Bronchial epithelial cell (primary cell): Measurements from ENCODE around the gene SPAG16. TPM values are rescaled to one million over a fixed set of nuclear protein-coding genes. Genes with fewer than 3 reads are reported as not detected.

Source experiments
- DNase-seq: peaks from one replicate; pipeline ENCODE4 v3.0.0-alpha.2; 2010; ENCODE audit warnings: low read depth
- FAIRE-seq: peaks from 2 replicates; lab custom pipeline; 2011; peaks lifted over from hg19 to GRCh38; lab: Jason Lieb, UNC
- H3K27me3 ChIP-seq: 2 replicates; pipeline ENCODE4 v1.5.1; 2011; ENCODE audit warnings: low read length; ENCODE audit not compliant: control insufficient read depth, insufficient read depth
- H3K36me3 ChIP-seq: 2 replicates; pipeline ENCODE4 v1.5.1; 2011; ENCODE audit warnings: low read length; ENCODE audit not compliant: control insufficient read depth, insufficient read depth
- H3K4me3 ChIP-seq: 2 replicates; pipeline ENCODE4 v1.5.1; 2011; ENCODE audit warnings: mild to moderate bottlenecking, low read depth, low read length, control low read depth
- total RNA-seq: library from RNA; depleted of rRNA; stranded (reverse); fragments of >200 nt; gene quantifications from 2 replicates; pipeline ENCODE4 v1.2.1, GENCODE V29; 2014
- TF ChIP-seq, protein P1 (sequence below): IDR thresholded peaks from 2 replicates; pipeline ENCODE4 v1.5.1; 2011; ENCODE audit warnings: mild to moderate bottlenecking, moderate library complexity, low read length, control low read depth, inconsistent platforms; ENCODE audit not compliant: insufficient read depth, severe bottlenecking

SPAG16 gene
- total RNA-seq, 1 donor from 2014 or later = 10.8 TPM

DNA sequence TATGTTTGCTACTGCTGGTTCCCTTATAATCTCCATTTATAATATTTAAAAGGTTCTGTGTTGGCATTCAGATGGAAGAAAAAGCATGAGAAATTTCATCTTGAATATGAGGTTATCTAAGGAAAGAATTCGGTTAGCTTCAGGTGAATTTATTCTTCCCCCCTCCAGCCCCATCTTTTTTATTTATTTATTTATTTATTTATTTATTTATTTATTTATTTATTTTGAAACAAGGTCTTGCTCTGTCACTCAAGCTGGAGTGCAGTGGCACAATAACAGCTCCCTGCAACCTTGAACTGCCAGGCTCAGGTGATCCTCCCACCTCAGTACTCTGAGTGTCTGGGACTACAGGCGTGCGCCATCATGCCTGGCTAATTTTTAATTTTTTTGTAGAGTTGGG is 1031.1 kb downstream of the SPAG16 start:
- no peak for FAIRE-seq

GRCh38 chr2:214320211-214320610 is 1035.9 kb downstream of the SPAG16 start:
- TF ChIP-seq, protein P1, sequence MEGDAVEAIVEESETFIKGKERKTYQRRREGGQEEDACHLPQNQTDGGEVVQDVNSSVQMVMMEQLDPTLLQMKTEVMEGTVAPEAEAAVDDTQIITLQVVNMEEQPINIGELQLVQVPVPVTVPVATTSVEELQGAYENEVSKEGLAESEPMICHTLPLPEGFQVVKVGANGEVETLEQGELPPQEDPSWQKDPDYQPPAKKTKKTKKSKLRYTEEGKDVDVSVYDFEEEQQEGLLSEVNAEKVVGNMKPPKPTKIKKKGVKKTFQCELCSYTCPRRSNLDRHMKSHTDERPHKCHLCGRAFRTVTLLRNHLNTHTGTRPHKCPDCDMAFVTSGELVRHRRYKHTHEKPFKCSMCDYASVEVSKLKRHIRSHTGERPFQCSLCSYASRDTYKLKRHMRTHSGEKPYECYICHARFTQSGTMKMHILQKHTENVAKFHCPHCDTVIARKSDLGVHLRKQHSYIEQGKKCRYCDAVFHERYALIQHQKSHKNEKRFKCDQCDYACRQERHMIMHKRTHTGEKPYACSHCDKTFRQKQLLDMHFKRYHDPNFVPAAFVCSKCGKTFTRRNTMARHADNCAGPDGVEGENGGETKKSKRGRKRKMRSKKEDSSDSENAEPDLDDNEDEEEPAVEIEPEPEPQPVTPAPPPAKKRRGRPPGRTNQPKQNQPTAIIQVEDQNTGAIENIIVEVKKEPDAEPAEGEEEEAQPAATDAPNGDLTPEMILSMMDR = no peak
- H3K4me3 ChIP-seq = no peak overlapping the region
- DNase-seq (peak; percentile 64), FAIRE-seq (no peak)
- no peaks in the 10 kb centered on the region for H3K27me3 ChIP-seq
- H3K36me3 ChIP-seq = no peaks in the 10 kb centered on the region

More for the DNA sequence above, 1031.1 kb downstream of the SPAG16 start:
- Histone ChIP-seq H3K27me3 (no peaks in the 10 kb centered on the region), H3K36me3 (no peaks in the 10 kb centered on the region), H3K4me3 (no peak overlapping the region)
- no peak for DNase-seq
- TF ChIP-seq, protein P1 = no peak

GRCh38 chr2:214322662-214323061 is 1038.4 kb downstream of the SPAG16 start:
- H3K36me3 ChIP-seq = no peaks in the 10 kb centered on the region
- FAIRE-seq = no peak
- TF ChIP-seq, protein P1 = no peak
- H3K27me3 ChIP-seq = no peaks in the 10 kb centered on the region
- no peak for DNase-seq
- no peak overlapping the region for H3K4me3 ChIP-seq

- no peak overlapping the region for H3K4me3 ChIP-seq
- no peaks in the 10 kb centered on the region for H3K27me3 ChIP-seq
- no peaks in the 10 kb centered on the region for H3K36me3 ChIP-seq
- DNase-seq (no peak), FAIRE-seq (no peak)
- TF ChIP-seq, protein P1 = no peak
These were observed 1041.1 kb downstream of the SPAG16 start for GRCh38 chr2:214325404-214325803.

GRCh38 chr2:214328941-214329340 is 1044.7 kb downstream of the SPAG16 start:
- no peak overlapping the region for H3K4me3 ChIP-seq
- FAIRE-seq (no peak), DNase-seq (no peak)
- TF ChIP-seq, protein P1 = no peak
- H3K36me3 ChIP-seq = no peaks in the 10 kb centered on the region
- H3K27me3 ChIP-seq = peaks cover 2% of the 10 kb centered on the region

DNA sequence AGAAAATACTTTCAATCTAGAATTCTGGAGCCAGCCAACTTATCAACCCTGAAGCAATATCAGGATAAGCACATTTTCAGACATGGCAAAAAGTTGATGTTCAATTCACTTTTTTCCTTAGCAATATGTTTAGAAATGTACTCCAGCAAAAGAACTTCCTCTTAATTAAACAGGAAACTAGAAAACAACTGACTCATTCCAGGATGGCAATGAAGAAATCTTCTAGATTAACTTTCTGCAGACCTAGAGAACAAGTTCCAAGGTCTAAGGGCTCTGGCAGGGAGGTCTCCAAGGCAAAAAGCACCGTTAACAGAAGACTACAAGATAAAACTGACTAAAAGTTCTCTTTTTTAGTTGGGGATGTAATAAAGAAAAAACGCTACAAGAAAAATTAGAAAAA is 1057.4 kb downstream of the SPAG16 start:
- Histone ChIP-seq H3K4me3 (no peak overlapping the region), H3K36me3 (no peaks in the 10 kb centered on the region), H3K27me3 (no peaks in the 10 kb centered on the region)
- FAIRE-seq = no peak
- TF ChIP-seq, protein P1 = no peak
- DNase-seq = peak; percentile 55
